RWPE1 (cell line): ENCODE results near the gene CCL2.

Experiments used
- CTCF ChIA-PET: fragments of 350-600 bp; sonication (Branson Sonifier 250); formaldehyde crosslinking; extraction: SDS; loops from one replicate; lab custom pipeline; 2021; lab: Yijun Ruan, JAX
- POLR2A ChIA-PET: fragments of 400-600 bp; formaldehyde crosslinking; extraction: SDS; loops from one replicate; lab custom pipeline; 2020; ENCODE audit warnings: antibody characterized with exemption; ENCODE audit not compliant: low non-redundant PET; lab: Yijun Ruan, JAX
- DNase-seq: peaks from one replicate; pipeline ENCODE4 v3.0.0; 2012; ENCODE audit warnings: low spot score
- H3K27ac ChIP-seq: fragments of 450-650 bp; 2 replicates; pipeline ENCODE4 v1.5.1; 2017
- TF ChIP-seq, protein P1 (sequence below): fragments of 450-650 bp; conservative IDR thresholded peaks from 2 replicates; pipeline ENCODE4 v1.5.1; 2017; ENCODE audit warnings: low read depth, mild to moderate bottlenecking

CCL2 gene

DNA sequence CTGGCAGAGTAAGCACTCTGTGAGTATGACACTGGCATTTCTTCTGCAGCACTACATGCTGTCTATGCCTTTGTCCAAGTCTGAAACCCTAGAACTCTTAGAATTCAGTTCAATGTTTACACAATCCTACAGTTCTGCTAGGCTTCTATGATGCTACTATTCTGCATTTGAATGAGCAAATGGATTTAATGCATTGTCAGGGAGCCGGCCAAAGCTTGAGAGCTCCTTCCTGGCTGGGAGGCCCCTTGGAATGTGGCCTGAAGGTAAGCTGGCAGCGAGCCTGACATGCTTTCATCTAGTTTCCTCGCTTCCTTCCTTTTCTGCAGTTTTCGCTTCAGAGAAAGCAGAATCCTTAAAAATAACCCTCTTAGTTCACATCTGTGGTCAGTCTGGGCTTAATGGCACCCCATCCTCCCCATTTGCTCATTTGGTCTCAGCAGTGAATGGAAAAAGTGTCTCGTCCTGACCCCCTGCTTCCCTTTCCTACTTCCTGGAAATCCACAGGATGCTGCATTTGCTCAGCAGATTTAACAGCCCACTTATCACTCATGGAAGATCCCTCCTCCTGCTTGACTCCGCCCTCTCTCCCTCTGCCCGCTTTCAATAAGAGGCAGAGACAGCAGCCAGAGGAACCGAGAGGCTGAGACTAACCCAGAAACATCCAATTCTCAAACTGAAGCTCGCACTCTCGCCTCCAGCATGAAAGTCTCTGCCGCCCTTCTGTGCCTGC is at the start of gene CCL2:
Gene CCL2 (plus strand): TSS at position 635 of the 730 bp plus-strand sequence. CDS start 65 bp downstream, at position 700.
- TF ChIP-seq, protein P1, sequence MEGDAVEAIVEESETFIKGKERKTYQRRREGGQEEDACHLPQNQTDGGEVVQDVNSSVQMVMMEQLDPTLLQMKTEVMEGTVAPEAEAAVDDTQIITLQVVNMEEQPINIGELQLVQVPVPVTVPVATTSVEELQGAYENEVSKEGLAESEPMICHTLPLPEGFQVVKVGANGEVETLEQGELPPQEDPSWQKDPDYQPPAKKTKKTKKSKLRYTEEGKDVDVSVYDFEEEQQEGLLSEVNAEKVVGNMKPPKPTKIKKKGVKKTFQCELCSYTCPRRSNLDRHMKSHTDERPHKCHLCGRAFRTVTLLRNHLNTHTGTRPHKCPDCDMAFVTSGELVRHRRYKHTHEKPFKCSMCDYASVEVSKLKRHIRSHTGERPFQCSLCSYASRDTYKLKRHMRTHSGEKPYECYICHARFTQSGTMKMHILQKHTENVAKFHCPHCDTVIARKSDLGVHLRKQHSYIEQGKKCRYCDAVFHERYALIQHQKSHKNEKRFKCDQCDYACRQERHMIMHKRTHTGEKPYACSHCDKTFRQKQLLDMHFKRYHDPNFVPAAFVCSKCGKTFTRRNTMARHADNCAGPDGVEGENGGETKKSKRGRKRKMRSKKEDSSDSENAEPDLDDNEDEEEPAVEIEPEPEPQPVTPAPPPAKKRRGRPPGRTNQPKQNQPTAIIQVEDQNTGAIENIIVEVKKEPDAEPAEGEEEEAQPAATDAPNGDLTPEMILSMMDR: no peak
- H3K27ac ChIP-seq: peak within 1 kb of the TSS; percentile 81
- ChIA-PET CTCF (no interaction called here), POLR2A (no interaction called here)
- DNase-seq: peak; percentile 34

DNA sequence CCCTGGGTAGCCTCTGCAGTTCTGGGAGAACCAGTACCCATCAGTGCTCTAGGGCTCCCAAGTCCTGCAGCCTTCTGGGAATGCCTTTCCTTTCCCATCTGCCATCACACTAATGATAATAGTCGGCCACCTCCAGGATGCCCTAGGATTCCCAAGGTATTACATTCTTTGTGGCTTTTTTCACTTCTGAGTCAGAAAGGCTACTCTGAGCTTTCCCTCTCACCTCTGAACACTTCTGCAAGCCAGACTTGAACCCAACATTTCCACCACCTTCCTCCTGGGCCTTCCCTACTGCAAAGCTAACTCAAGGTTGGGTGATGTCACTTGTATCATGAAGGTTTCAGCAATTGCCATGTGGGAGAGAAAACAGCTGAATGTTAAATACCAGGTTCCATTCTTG is 49.7 kb upstream of the CCL2 start:
- TF ChIP-seq, protein P1: no peak
- CTCF ChIA-PET: interaction anchor here (0.6 to 6.3 kb wide), 3 partner anchors 18 to 241 kb away, joined by 3 to 106 read pairs (median 5); no protein-coding TSS in a partner anchor
- DNase-seq: no peak
- H3K27ac ChIP-seq: no peak overlapping the region
- POLR2A ChIA-PET: no interaction called here

DNA sequence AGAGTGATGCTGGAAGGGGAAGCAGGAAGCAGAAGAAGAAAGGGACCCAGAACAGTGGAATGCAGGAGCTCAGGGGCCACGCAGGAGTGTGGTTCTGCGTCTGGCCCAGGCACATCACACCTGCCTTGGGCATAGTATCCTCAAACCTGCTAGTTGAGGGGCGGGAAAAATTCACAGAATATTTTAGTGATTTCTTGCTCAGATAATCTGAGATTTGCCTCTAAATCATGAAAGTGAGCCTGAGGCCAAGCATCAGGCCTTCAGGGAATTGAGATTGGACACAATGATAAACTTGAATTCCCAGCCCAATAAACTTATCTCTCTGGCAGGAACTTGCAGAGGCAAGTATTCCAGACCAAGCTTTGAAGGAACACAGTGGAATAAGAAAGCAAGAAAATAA is 48.5 kb upstream of the CCL2 start:
- DNase-seq: no peak
- TF ChIP-seq, protein P1: no peak
- POLR2A ChIA-PET: no interaction called here
- CTCF ChIA-PET: no interaction called here
- no peak overlapping the region for H3K27ac ChIP-seq

DNA sequence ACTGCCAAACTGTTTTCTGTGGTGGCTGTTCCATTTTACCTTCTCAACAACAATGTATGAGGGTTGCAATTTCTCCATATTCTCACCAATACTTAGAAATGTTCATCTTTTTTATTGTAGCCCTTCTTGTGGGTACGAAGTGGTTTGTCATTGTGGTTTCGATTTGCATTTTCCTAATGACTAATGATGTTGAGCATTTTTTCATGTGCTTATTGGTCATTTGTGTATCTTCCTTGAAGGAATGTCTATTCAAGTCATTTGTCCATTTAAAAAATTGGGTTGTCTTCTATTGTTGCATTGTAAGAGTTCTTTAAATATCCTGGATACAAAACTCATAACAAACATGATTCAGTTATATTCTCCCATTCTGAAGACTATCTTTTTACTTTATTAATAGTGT is 47.5 kb upstream of the CCL2 start:
- POLR2A ChIA-PET: no interaction called here
- TF ChIP-seq, protein P1: no peak
- DNase-seq: no peak
- CTCF ChIA-PET: no interaction called here
- H3K27ac ChIP-seq: no peak overlapping the region

DNA sequence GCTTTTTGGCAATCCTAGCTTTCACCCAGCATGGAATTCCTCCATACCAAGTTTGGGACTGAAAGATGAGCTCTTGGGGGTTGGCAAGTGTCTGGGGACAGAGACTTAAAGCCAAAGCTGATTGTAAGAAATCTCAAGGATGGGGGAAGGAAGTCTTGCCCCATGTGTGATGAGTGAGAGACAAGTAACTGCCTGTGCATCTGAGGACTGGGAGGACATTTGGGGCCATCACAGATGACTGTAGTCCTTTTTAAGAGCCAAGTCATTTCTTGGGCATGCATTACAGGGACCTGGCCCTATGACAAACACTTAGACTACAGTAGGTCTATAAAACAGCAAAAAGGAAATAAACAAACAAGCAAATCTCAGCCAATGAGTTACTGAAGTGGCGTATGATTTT is 36.3 kb upstream of the CCL2 start:
- no peak for DNase-seq
- ChIA-PET CTCF (no interaction called here), POLR2A (no interaction called here)
- TF ChIP-seq, protein P1: no peak
- H3K27ac ChIP-seq: no peak overlapping the region

DNA sequence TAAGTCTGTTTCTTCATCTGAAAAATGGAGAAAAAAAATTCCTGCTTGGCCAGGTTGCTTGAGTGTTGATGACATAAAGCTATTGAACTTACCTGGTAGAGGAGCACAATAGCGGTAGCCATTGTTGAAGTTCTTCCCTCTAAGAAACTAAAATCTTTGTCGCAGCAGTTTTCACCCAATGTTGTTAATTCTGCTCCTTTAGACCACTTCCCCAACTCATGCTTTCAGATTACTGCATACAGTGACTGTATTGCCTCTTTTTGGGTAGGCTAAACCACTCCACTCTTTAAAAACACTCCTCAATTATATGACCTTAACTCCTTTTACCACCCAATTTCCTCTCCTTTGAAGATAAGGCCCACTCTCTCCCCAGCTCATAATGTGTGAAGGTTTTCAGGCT is 35.7 kb upstream of the CCL2 start:
- CTCF ChIA-PET: no interaction called here
- no peak overlapping the region for H3K27ac ChIP-seq
- DNase-seq: no peak
- POLR2A ChIA-PET: no interaction called here
- TF ChIP-seq, protein P1: no peak
